ENCODE data around the gene HS3ST4.

The HS3ST4 gene

DNA sequence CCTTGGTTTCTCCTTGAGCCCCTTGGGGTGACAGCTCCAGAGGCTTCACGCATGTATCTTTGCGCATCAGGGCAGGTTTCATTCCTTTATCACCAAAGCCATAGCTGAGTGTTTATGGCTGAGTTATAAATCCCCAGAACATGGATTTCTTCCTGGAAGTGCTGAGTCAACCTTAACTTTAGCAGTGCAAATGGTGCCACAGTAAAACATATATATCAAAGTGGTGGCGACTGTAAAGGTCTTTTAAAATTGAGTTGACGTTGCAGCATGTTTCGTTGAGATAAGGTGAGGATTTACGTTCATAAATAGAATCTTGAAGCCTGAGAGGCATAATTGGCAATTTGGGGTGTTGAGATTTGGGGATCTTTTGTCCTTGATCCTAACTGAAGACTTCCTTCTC lies 214.1 kb downstream of the HS3ST4 start:
- no peak for FAIRE-seq

DNA sequence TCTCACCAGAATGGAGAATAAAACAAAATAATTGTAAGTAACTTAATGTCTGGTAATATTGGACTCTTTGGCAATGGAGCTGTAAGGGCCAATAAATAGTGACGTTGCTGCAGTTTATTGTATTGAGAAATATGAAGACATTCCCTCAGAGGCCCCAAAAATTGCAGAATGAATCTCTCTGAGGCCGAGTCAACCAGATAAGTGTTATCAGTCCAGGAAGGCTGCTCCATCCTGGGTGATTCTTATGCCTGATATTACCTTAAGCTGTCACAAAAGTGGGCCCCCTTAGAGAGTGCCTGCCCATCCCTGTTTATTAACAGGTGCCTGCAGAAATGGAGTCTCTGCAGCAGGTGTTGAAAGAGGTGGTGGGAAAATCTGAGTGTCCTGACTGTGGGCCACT lies 219.2 kb downstream of the HS3ST4 start:
- no peak for FAIRE-seq

DNA sequence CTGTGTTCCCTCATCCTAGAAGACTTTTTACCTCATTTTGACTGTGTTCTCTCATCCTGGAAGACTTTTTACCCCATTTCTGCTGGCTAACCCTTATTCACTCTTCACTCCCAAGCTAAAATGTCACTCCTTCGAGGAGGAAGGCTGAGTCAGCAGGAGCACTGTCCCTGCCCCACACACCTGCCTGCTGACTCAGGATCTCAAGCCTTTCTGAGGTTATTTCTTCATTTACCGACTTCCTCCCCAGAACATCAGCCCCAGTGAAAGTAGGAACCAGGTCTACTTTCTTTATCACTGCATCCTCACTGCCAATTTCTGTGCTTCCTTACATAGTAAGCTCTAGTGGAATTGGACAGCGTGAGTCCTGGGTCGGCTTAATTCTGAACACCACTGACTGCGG lies 220.6 kb downstream of the HS3ST4 start:
- FAIRE-seq, result no peak

DNA sequence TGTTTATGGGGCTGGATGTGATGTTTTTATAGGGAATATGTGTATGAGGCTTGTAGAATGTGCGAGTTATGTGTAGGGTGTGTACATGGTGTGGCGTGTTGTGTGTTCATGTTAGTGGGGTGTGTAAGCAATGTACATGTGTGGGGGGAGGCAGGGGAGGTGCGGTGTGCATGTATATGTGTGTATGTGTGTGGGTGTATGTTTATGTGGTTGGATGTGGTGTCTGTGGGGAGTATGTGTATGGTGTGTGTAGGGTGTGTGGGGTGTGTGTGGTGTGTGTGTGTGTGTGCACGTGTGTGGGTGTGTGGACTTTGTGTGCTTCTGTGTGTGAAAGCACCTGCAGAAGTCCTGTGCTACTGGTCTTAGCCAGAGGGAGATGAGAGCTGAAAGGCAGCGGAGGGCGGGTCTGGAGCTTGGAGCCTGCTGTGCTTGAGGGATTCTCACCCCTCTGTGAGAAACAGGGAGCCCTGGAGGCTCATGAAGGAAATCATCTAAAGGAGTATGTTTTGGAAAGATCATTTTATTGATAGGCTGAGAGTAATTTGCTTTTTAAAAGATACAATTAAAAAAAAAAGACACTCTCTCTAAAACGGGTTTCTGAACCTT lies 222.7 kb downstream of the HS3ST4 start:
- FAIRE-seq, result no peak

DNA sequence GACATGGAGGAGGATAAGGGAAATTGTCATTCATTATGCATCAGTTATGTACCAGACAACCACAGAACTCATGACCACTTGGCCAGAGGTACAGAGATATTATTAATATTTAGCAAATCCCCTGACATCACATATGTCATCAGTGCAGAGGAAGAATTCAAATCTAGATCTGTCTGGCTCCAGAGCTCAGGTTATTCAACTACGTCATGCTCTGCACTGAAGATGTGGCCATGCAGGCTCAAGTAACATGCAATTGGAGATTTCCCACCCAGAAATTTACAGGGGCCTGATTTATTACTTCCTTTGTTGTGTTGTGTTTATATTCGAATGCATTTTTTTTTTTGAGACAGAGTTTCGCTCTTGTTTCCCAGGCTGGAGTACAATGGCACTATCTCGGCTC lies 224.3 kb downstream of the HS3ST4 start:
- FAIRE-seq, result no peak

DNA sequence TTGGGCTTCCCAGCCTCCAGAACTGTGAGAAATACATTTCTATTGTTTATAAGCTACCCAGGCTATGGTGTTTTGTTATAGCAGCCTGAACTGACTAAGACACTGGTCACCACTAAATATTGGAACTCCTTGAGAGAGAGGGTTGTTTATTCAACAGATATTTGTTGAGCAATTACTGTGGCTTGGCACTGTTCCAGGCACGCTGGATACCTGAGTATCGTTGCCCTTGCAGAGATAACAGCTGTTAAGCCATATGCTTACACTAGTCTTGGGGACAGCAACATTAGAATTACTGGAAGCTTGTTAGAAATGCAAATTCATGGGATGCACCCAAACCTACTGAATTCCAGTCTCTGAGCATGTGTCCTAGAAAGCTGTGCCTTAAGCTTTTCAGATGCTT lies 230.7 kb downstream of the HS3ST4 start:
- FAIRE-seq, result no peak

DNA sequence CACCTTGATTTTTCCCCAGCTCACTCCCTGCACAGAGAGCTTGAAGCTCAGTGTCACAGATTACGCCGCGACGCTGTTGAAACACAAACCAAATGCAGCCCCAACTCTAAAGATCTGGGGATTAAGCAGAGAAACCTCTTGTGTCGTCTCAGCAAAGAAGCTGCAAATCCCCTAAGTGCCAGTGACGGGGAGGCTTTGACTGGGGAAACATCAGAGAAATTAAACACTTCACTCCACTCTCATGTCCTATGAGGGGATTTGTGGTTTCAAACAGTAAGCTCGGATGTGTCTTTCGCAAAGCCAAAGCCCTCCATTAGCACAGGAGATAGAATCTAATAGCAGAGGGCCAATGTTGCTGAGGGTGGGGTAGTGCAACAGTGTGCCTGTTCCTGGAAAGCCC lies 233.7 kb downstream of the HS3ST4 start:
- FAIRE-seq, result no peak

DNA sequence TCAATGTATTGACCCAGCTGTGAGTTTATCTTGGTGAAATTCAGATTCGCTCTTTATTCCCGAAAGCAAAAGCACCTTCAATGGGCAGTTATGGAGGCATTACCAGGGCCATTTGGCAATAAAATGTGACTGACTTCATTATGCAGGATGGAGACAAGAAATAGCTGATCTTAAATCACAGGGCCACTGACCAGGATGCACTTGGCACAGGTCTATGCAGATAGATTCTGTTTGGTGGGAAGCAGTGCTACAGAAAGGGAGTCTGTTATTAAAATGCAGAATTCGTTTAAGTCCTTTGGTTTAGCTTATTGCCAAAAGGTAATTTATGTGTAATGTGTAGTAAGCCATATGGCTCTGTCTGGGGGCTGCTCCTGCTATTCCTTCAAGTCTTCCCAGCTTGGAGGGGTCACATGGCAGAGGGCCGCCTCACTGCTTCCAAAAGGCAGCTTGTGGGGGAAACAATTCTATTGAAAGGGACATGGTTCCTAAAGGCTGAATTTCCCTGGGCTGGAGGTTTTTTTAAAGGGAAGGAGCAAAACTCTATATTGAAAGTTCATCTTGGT lies 239.8 kb downstream of the HS3ST4 start:
- FAIRE-seq, result no peak

DNA sequence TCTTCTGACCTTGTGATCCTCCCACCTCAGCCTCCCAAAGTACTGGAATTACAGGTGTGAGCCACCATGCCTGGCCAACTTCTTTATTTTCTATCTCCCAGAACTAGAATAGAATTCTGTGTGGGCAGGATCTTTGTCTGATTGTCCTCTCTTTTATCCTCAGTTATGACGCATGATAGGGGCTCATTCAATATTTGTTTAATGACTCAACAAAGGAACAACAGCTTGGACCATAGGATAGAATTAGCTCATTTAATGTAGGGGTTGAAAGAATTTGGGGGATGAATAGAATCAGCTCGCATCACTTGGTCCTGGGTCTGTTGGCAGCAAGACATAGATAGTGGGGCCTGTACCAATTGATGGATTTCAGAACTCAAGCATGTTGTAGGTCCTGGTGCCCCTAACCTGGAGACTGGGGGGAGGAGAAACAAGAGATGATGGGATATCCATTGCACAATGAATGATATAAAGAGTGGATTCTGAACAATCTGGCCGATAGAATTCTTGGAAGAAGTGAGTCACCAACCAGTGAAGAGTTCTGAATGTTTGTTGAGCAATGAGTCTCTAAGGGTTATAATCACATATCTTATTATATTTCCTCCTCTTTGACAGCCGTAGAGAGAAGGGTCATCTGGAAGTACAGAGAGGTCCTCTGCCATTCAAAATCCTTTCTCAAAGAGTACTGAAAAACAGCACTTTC lies 250.2 kb downstream of the HS3ST4 start:
- no peak for FAIRE-seq

DNA sequence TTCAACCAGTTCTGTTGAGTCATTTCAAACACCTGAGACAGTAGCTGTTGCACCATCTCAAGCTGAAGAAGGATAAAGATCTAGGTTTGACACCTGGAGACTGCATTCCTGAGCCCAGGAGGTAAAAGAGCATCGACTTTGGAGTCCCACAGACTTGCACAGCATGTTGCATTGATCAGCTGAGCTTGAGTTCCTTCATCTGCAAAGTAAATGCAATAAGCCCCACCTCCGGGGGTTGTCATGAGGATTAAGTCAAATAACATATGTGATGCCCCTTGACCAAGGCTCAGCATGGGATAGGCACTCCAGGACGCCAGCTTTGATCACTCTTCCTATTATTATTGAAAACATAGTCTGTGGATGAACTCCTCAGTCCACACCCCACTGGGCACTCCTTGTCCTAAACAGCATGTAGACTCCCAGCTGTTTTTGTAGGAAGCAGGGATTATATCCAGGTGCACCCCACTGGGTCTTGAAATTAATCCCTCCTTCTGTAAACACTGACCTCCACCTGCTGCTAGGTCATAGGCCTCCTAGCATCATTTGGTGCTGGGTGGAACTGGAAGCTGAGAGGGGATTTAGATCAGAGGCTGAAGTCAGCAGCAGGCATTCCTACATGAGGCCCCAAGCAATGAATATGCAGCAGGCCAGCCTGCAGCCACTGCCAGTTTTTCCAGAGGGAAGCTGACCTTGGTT lies 259.0 kb downstream of the HS3ST4 start:
- FAIRE-seq, result no peak

DNA sequence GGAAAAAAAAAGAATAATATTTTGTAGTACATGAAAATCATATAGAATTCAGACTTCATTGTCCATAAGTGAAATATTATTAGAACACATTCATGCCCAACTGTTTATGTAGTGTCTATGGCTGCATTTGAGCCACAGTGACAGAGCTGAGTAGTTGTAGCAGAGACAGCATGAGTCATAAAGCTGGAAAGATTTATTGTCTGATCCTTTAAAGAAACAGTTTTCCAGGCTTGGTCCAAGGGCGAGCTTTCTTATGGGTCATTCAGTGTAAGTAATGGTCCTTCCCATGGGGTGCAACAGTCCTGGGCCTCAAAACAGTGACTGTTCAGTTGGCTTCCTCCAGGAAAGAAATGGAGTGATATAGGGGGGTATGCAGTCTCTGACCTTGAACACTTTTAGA lies 260.2 kb downstream of the HS3ST4 start:
- no peak for FAIRE-seq

DNA sequence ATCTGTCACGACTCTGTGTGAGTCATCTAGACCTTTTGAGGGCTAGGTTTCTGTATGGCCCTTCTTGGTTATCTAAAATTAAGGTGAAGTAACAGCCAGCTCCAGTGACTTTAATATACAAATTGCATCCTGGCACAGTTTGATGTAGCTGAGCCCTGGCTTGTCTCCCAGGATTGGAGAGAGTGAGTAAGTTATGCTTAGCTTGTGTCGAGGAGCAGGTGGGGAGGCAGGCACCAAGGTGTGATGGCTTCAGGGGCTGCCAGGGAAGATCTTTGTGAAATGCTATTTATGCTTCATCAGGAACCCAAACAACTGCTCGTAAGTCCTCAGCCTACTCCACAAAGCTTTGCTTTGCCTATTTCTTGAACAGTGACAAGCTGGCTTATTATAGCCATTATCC lies 261.2 kb downstream of the HS3ST4 start:
- FAIRE-seq, result no peak

DNA sequence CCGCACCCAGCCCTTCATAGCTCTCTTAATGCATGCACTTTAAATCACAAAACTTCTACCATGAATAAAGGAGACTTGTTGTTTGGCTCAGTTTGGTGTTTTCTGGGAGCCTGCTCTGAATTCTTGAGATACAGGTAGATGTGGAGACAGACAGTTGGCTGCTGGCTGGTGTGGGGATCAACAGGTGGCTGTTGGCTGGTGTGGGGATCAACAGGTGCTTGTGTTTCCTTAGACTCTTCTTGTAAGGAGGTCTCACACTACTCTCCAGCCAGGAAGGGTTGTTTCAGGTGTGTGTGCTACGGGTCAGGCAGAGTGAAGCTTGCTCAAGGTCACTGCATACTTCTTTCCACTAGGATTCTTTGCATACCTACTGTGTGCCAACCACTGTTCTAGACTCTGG lies 265.9 kb downstream of the HS3ST4 start:
- FAIRE-seq, result no peak

DNA sequence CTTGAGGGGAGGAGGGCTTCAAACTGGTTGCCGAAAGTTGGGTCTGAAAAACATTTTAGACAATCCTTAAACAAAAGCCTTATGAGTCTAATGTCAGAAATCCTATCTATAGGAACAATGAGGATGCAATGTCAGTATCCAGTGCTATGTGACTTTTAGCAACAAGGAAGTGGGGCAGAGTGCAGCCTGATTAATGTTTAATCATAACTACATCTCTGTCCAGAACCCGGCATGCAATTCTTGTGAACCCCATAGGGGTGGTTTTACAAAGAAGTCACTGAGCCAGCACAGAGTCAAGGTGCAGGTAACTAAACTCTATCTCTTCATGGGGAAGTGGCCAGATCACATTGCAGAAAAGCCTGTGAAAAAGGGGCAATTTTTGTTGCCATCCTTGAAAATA lies 267.5 kb downstream of the HS3ST4 start:
- no peak for FAIRE-seq

DNA sequence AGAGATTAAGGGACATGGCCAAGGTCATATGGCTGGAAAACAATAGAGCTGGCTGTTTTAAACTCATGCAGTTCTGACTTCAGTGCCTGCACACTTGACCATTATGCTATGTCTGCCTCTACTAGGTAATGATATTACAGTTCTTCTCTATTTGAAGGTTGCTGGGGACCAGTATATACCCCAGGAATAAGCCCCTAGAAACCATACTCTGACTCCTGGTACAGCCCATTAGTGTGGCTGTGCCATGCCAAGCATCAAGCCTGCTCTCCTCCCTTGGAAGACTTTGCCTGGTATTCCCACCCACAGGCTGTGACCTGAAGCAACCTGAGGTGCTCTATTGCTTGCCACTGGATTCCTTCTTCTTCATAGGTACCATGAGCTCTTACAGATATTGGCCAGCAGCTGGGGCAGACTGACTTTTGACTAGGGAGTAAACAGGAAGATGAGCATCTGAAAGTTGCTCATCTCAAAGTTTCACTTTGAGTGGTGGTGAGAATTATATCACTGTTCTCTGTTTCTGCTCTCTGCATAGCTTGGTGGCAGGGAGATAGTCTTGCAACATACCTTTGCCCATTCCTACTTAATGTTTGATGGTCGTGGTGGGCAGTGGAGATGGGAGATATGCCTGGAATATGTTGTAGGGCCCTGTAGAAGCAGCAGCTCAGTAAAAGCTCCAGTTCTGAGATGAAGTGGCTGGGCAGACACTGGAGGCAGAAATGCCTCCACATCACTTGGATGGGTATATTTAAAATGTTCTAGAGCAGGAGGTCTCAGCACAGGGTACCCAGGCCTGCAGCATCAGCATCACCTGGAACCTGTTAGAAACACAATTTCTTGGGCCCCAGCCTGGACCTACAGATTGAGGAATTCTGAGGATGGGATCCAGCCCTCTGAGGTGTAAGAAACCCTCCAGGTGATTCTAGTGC lies 274.7 kb downstream of the HS3ST4 start:
- FAIRE-seq, result no peak

DNA sequence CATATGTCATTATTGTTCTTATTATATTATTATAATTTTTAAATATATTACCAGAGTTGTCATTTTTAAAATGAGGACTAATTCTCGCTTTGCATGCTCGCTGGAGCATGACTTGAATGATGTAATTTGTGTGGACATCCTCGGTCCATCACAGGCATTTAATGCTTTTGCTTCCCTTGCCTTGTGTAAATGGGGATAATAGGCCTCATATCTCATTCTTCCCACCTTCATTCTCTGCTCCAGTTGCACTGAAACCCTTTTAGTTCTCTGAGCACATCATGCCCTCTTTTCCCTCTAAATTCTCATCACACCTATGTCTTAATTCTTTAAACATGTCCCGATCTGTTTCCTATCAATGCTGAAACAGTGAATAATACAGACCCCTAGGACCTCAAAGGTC lies 285.4 kb downstream of the HS3ST4 start:
- FAIRE-seq, result no peak

DNA sequence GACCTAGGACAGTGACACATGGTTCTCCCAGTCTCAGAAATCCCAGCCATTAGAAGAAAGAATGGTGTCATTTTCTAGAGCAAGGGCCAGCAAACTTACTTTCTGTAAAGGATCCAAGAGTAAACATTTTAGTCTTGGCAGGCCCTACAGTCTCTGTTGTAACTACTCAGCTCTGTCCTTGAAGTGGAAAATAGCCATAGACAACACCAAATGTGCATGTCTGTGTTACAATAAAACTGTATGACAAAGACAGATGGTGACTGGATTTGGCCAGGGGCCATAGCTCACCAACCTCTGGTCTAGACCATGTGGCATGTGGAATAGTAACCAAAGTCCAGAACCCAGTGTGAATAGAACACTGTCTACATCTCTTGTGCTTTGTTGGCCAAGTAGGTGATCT lies 286.5 kb downstream of the HS3ST4 start:
- FAIRE-seq, result no peak

DNA sequence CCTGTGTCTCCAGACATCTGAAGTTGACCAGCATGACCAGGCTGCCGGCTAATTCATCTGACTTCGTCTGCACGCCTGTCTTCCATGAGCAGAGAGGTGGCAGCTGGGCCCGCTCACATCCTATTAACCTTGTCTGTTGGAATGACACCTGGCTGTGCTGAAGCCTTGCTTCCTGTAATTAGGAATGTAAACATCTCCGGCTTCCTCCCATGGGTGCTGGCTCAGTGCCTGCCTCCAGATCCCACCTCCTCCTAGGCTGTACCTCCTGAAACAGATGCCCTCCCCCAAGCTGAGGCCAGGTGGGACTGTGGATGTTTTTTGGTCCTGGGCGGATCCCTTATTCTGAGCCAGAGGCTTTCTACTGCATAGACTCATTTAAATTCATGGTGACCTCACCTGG lies 296.3 kb downstream of the HS3ST4 start:
- no peak for FAIRE-seq

DNA sequence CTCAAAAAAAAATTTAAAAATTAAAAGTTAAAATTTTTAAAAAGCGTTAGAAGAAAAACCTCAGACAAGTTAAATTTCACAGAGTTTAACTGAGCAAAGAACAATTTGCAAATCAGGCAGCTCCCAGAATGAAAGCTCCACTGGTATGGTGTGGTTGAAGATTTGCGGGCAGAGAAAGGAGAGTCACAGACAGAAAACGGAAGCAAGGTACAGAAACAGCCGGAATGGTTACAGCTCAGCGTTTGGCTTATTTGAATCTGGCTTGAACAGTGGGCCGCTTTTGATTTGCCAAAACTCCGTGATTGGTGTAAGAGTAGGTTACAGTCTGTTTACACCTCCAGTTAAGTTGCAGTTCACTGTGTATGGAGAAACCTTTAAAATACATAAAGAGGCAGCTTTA lies 297.1 kb downstream of the HS3ST4 start:
- no peak for FAIRE-seq

DNA sequence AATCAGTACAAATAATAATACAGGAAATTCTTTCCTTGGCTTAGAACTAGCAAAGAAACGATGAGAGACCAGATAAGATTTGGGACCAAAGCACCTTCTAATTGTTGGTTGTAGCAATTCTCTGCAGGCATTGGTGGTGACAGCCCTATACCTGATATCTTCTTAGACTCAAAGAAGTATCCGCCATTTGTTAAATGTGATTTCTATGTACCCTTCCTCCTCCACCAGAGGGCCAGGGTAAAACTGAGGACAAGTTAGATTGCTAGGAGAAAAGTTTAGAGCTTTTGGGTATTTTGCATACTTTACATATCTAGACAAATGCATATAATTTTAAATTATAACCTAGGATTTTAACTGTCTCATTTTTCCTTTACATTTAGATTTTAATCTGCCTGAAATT lies 304.3 kb downstream of the HS3ST4 start:
- FAIRE-seq, result no peak

DNA sequence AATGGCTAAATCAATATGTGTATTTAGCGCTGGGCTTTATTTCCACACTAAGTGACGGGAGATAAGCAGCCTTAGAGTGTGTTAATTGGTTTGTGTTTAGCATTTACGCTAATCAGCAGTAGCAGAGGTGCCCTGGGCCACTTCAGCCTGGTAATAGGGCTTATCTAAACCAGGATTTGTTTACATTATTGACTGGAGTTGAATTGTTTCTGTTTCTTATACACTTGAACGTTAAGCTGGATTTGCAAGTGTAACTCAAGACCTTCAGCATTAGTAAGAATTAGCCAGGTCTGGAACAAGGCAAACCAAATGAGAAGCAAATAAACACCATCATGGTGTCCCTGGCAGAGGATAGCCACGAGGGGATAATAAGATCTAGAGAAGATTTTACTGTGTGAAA lies 313.6 kb downstream of the HS3ST4 start:
- no peak for FAIRE-seq

DNA sequence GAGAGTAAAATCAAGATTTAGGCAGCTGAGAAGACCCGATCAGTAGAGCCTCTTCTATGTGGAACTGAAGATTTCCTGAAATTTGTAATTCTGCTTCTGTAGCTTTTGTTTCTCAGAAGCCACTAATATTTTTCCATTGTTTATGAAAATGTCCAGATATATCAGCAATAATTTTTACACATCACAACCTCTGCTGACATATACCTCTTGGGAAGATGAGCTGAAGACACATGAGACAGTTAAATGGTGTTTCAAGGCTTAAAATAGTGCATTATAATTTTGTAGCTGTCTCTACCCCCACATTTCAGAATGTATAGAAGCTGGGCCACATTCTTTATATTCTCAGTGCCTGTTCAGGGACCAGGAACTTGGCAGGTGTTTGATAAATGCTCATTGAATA lies 320.6 kb downstream of the HS3ST4 start:
- no peak for FAIRE-seq

DNA sequence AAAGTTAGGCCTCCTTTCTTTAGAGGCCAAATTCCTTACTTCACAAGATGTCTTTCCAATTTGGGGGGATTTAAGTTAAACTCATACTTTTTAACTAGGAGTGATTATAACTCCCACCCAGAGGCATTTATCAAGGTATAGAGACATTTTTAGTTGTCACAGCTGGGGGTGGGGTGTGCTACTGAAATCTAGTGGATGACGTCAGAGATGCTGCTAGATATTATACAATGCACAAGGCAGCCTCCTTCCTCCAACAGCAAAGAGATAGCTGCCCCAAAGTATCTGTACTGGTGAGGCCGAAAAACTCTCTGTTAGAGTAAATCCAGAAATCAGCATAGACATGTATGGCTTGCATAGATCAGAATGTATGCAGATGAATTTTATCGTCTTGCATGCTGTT lies 324.0 kb downstream of the HS3ST4 start:
- FAIRE-seq, result no peak

Data from islet of Langerhans (tissue), 1 donor.